Measurements from ENCODE around the gene AKT1.

Gene AKT1

GRCh38 chr14:104721505-104722431, 73.8 kb downstream of the AKT1 start:
- no peak for DNase-seq
